Esophagus muscularis mucosa (tissue), 4 donors: ENCODE data around the gene MAD1L1. TPM values are rescaled to one million over a fixed set of nuclear protein-coding genes. Genes with fewer than 3 reads are reported as not detected.

Source experiments
- DNase-seq: peaks from one replicate; pipeline ENCODE4 v3.0.0-alpha.2; 2017; ENCODE audit errors: extremely low spot score
- H3K27ac ChIP-seq, 4 donors: fragments of 200-600 bp; sonication (generic); replicated peaks in 1 of 4; 1 replicate in 3 of 4; 2 replicates in 1 of 4; pipeline ENCODE4 v1.5.1; 2016 to 2019; ENCODE audit warnings: mild to moderate bottlenecking in 1 of 4
- H3K27me3 ChIP-seq, 4 donors: fragments of 200-600 bp; sonication (generic); one replicate each; pipeline versions ENCODE4 v1.5.1 to v1.6.0; 2016 to 2019
- H3K36me3 ChIP-seq, 4 donors: fragments of 200-600 bp; sonication (generic); one replicate each; pipeline ENCODE4 v1.5.1; 2016 to 2019
- H3K4me1 ChIP-seq, 4 donors: fragments of 200-600 bp; sonication (generic); one replicate each; pipeline ENCODE4 v1.5.1; 2016 to 2019
- H3K4me3 ChIP-seq, 4 donors: fragments of 200-600 bp; sonication (generic); 1 replicate in 2 of 4; 2 replicates in 2 of 4; pipeline ENCODE4 v1.5.1; 2016 to 2019; ENCODE audit warnings: mild to moderate bottlenecking in 4 of 4, moderate library complexity in 1 of 4
- H3K9me3 ChIP-seq, 4 donors: fragments of 200-600 bp; sonication (generic); 1 replicate in 3 of 4; 2 replicates in 1 of 4; pipeline ENCODE4 v1.5.1; 2016 to 2019
- CTCF ChIP-seq, 3 experiments: fragments of 200-600 bp in 2 of 3; fragments of 450-650 bp in 1 of 3; sonication (generic) in 2 of 3; IDR thresholded peaks; one replicate each; pipeline ENCODE4 v1.5.1; 2017 to 2019; ENCODE audit warnings: antibody characterized with exemption in 3 of 3, mild to moderate bottlenecking in 2 of 3, moderate library complexity in 1 of 3
- EP300 ChIP-seq: sonication (generic); formaldehyde crosslinking; IDR thresholded peaks from one replicate; pipeline ENCODE4 v1.6.1; 2017; ENCODE audit warnings: antibody characterized with exemption
- POLR2A ChIP-seq: fragments of 450-650 bp; IDR thresholded peaks from one replicate; pipeline ENCODE4 v1.6.1; 2017; ENCODE audit warnings: antibody characterized with exemption, moderate library complexity, mild to moderate bottlenecking, low read depth
- POLR2AphosphoS5 ChIP-seq, 2 donors: sonication (generic); formaldehyde crosslinking; IDR thresholded peaks; one replicate each; pipeline ENCODE4 v1.6.1; 2017; ENCODE audit warnings: antibody characterized with exemption in 2 of 2
- WGBS: methylation state at CpG from one replicate; pipeline ENCODE4 v1.1.5; 2018; 5-methylcytosine and 5-hydroxymethylcytosine counted together
- intact Hi-C: fragments of 100-400 bp; cut with DNase I; formaldehyde crosslinking; loops from one replicate; pipeline ENCODE4 v1.15.1; 2023
- total RNA-seq, 4 donors: library from RNA; depleted of rRNA; stranded (reverse); fragments of >200 nt; gene quantifications; one replicate each; pipeline versions ENCODE4 v1.1.0 to v1.2.1, GENCODE V29; 2016

MAD1L1 gene
- total RNA-seq, 4 donors from 2014 or later = 22.2 to 33.1 (median 29.5) TPM

- Histone ChIP-seq H3K4me1 (peaks cover 5 to 13% (median 9%) of the 10 kb centered on the region in 4 donors), H3K36me3 (peaks cover 0 to 16% (median 13%) of the 10 kb centered on the region in 4 donors), H3K9me3 (no peaks in the 10 kb centered on the region), H3K27me3 (no peaks in the 10 kb centered on the region), H3K4me3 (no peak overlapping the region), H3K27ac (no peak overlapping the region)
- WGBS = 100% methylated on average over 6 of the region's 8 CpGs
- TF ChIP-seq CTCF (IDR thresholded peaks at IDR 0.05) (no peak), POLR2AphosphoS5 (IDR thresholded peaks at IDR 0.05) (no peak), EP300 (no peak), POLR2A (no peak)
- intact Hi-C loops = no loop called here
- no peak for DNase-seq
Observed at GRCh38 chr7:1936006-1936310, 296.8 kb downstream of the MAD1L1 start.

- intact Hi-C loops = no loop called here
- H3K4me3 ChIP-seq = no peak overlapping the region
- H3K27me3 ChIP-seq = no peaks in the 10 kb centered on the region
- peaks cover under 1 to 8% (median 6%) of the 10 kb centered on the region in 4 donors for H3K4me1 ChIP-seq
- peaks cover 0 to 16% (median 13%) of the 10 kb centered on the region in 4 donors for H3K36me3 ChIP-seq
- 94% methylated on average over 20 of the region's 21 CpGs for WGBS
- H3K27ac ChIP-seq = no peak overlapping the region
- no peaks in the 10 kb centered on the region for H3K9me3 ChIP-seq
- TF ChIP-seq POLR2A = no peak
- no peak for TF ChIP-seq EP300
- no peak for TF ChIP-seq POLR2AphosphoS5 (IDR thresholded peaks at IDR 0.05)
- DNase-seq = no peak
Observed at GRCh38 chr7:1935176-1936005, 297.4 kb downstream of the MAD1L1 start.

- 90% methylated on average over 22 of the region's 22 CpGs for WGBS
- TF ChIP-seq POLR2A = no peak
- TF ChIP-seq CTCF (IDR thresholded peaks at IDR 0.05) = no peak
- TF ChIP-seq EP300 = no peak
- no peak for TF ChIP-seq POLR2AphosphoS5 (IDR thresholded peaks at IDR 0.05)
- Histone ChIP-seq H3K36me3 (peaks cover 0 to 16% (median 13%) of the 10 kb centered on the region in 4 donors), H3K27me3 (no peaks in the 10 kb centered on the region), H3K9me3 (no peaks in the 10 kb centered on the region), H3K4me1 (peaks cover 0 to 7% (median under 1%) of the 10 kb centered on the region in 4 donors), H3K27ac (no peak overlapping the region), H3K4me3 (no peak overlapping the region)
- no peak for DNase-seq
- intact Hi-C loops = no loop called here
Observed at GRCh38 chr7:1934756-1935155, 298.0 kb downstream of the MAD1L1 start.

- 96% methylated on average over 20 of the region's 20 CpGs for WGBS
- H3K4me3 ChIP-seq = no peak overlapping the region
- no peaks in the 10 kb centered on the region for H3K9me3 ChIP-seq
- TF ChIP-seq POLR2AphosphoS5 (IDR thresholded peaks at IDR 0.05) (no peak), POLR2A (no peak), EP300 (no peak), CTCF (IDR thresholded peaks at IDR 0.05) (no peak)
- no peaks in the 10 kb centered on the region for H3K27me3 ChIP-seq
- no peak for DNase-seq
- H3K27ac ChIP-seq = no peak overlapping the region
- H3K36me3 ChIP-seq = peaks cover 0 to 16% (median 13%) of the 10 kb centered on the region in 4 donors
- H3K4me1 ChIP-seq = no peaks in the 10 kb centered on the region
- intact Hi-C loops = no loop called here
Observed at GRCh38 chr7:1934017-1934416, 298.7 kb downstream of the MAD1L1 start.

- no peak overlapping the region for H3K4me3 ChIP-seq
- H3K4me1 ChIP-seq = no peaks in the 10 kb centered on the region
- H3K27me3 ChIP-seq = no peaks in the 10 kb centered on the region
- no peaks in the 10 kb centered on the region for H3K9me3 ChIP-seq
- H3K27ac ChIP-seq = no peak overlapping the region
- DNase-seq = no peak
- intact Hi-C loops = no loop called here
- WGBS = 89% methylated on average over 20 of the region's 27 CpGs
- H3K36me3 ChIP-seq = peaks cover 0 to 16% (median 13%) of the 10 kb centered on the region in 4 donors
- TF ChIP-seq POLR2A = no peak
- TF ChIP-seq POLR2AphosphoS5 (IDR thresholded peaks at IDR 0.05) = no peak
- no peak for TF ChIP-seq CTCF (IDR thresholded peaks at IDR 0.05)
- no peak for TF ChIP-seq EP300
Observed at GRCh38 chr7:1933066-1933750, 299.5 kb downstream of the MAD1L1 start.
